Left kidney (tissue), 8 donors: ENCODE results near the gene ZNF445. TPM values are rescaled to one million over a fixed set of nuclear protein-coding genes. Genes with fewer than 3 reads are reported as not detected.
A peak's percentile ranks its signal among the peaks of the same experiment; 100 is the strongest.
"Not testable (repeated sequence)": the region's sequence is repeated elsewhere in the genome, so short reads cannot be mapped to it uniquely, and the experiment has no call there.

Source experiments
- DNase-seq: peaks from one replicate; pipeline ENCODE4 v3.0.0-alpha.2; 2013
- long read RNA-seq, 8 donors: transcript quantifications; one replicate each; lab custom pipeline, GENCODE V29; 2026
- polyA plus RNA-seq: library from polyadenylated mRNA; unstranded; fragments of 120-200 nt; gene quantifications from one replicate; pipeline ENCODE4 v1.2.1, GENCODE V29; 2013; ENCODE audit not compliant: insufficient read length

ZNF445 gene
- 31.4 TPM for polyA plus RNA-seq
- long read RNA-seq, donor 1, full-length matches to known transcripts = 3 of 3 reads
- long read RNA-seq, donor 1, partial matches to known transcripts = 0 of 3 reads
- long read RNA-seq, donor 1, other reads (novel, unspliced or antisense) = 0 of 3 reads
- long read RNA-seq, donor 2, full-length matches to known transcripts = 1 of 1 reads
- long read RNA-seq, donor 2, partial matches to known transcripts = 0 of 1 reads
- long read RNA-seq, donor 2, other reads (novel, unspliced or antisense) = 0 of 1 reads
- long read RNA-seq, donor 3 = 0 reads
- long read RNA-seq, donor 4 = 0 reads
- long read RNA-seq, donor 5, full-length matches to known transcripts = 2 of 2 reads
- long read RNA-seq, donor 5, partial matches to known transcripts = 0 of 2 reads
- long read RNA-seq, donor 5, other reads (novel, unspliced or antisense) = 0 of 2 reads
- long read RNA-seq, donor 6 = 0 reads
- long read RNA-seq, donor 7, full-length matches to known transcripts = 3 of 8 reads
- long read RNA-seq, donor 7, partial matches to known transcripts = 0 of 8 reads
- long read RNA-seq, donor 7, other reads (novel, unspliced or antisense) = 5 of 8 reads
- long read RNA-seq, donor 8, full-length matches to known transcripts = 1 of 1 reads
- long read RNA-seq, donor 8, partial matches to known transcripts = 0 of 1 reads
- long read RNA-seq, donor 8, other reads (novel, unspliced or antisense) = 0 of 1 reads

- peak; percentile 83 for DNase-seq
Observed at GRCh38 chr3:44477312-44478030, at the start of gene ZNF445. ZNF445 (minus strand) TSS chr3:44477670; CDS start chr3:44455549, 22,121 bp downstream.

GRCh38 chr3:44525060-44525459 is 47.6 kb upstream of the ZNF445 start:
- DNase-seq = no peak

- DNase-seq = no peak
Observed at GRCh38 chr3:44522494-44522933, 45.0 kb upstream of the ZNF445 start.

GRCh38 chr3:44521721-44522120 is 44.3 kb upstream of the ZNF445 start:
- no peak for DNase-seq

- no peak for DNase-seq
Observed at GRCh38 chr3:44518782-44519156, 41.3 kb upstream of the ZNF445 start.

- no peak for DNase-seq
Observed at GRCh38 chr3:44516230-44516629, 38.8 kb upstream of the ZNF445 start.

GRCh38 chr3:44513513-44513912 is 36.0 kb upstream of the ZNF445 start:
- no peak for DNase-seq

- peak; percentile 11 for DNase-seq
Observed at GRCh38 chr3:44511238-44511566, 33.7 kb upstream of the ZNF445 start.

GRCh38 chr3:44510000-44510368 is 32.5 kb upstream of the ZNF445 start:
- peak; percentile 3 for DNase-seq

- peak; percentile 3 for DNase-seq
Observed at GRCh38 chr3:44509393-44509921, 32.0 kb upstream of the ZNF445 start.

- no peak for DNase-seq
Observed at GRCh38 chr3:44506961-44507360, 29.5 kb upstream of the ZNF445 start.

GRCh38 chr3:44506556-44506955 is 29.1 kb upstream of the ZNF445 start:
- DNase-seq = no peak

GRCh38 chr3:44504566-44504965 is 27.1 kb upstream of the ZNF445 start:
- DNase-seq = no peak

- DNase-seq = not testable (repeated sequence)
Observed at GRCh38 chr3:44503178-44503577, 25.7 kb upstream of the ZNF445 start.

GRCh38 chr3:44501971-44502370 is 24.5 kb upstream of the ZNF445 start:
- no peak for DNase-seq

- DNase-seq = not testable (repeated sequence)
Observed at GRCh38 chr3:44499899-44500168, 22.4 kb upstream of the ZNF445 start.

GRCh38 chr3:44499149-44499898 is 21.9 kb upstream of the ZNF445 start:
- no peak for DNase-seq

GRCh38 chr3:44495636-44496415 is 18.4 kb upstream of the ZNF445 start:
- DNase-seq = no peak

- DNase-seq = no peak
Observed at GRCh38 chr3:44492496-44492895, 15.0 kb upstream of the ZNF445 start.

GRCh38 chr3:44482721-44483120 is 5.3 kb upstream of the ZNF445 start:
- DNase-seq = no peak

- DNase-seq = no peak
Observed at GRCh38 chr3:44478606-44479094, 1.2 kb upstream of the ZNF445 start.
